H9 (cell line): ENCODE data around the gene SCML2. TPM values are rescaled to one million over a fixed set of nuclear protein-coding genes. Genes with fewer than 3 reads are reported as not detected.

ENCODE experiments used
- DNase-seq: peaks from one replicate; pipeline ENCODE4 v3.0.0-alpha.2; 2017
- H2AFZ ChIP-seq: one replicate; pipeline ENCODE4 v1.6.1; 2013; ENCODE audit warnings: mild to moderate bottlenecking, low read length, control low read depth, moderate library complexity
- H2AK5ac ChIP-seq: 2 replicates; pipeline ENCODE4 v1.6.1; 2013; ENCODE audit warnings: low read length, control low read depth, mixed read lengths; ENCODE audit not compliant: insufficient read length
- H2BK120ac ChIP-seq: one replicate; pipeline ENCODE4 v1.6.1; 2013; ENCODE audit warnings: low read depth, mild to moderate bottlenecking, low read length, control low read depth, inconsistent platforms; ENCODE audit not compliant: poor library complexity, severe bottlenecking
- H2BK12ac ChIP-seq: 2 replicates; pipeline ENCODE4 v1.6.1; 2013; ENCODE audit warnings: low read length, control low read depth, mixed read lengths, low read depth; ENCODE audit not compliant: insufficient read length
- H2BK15ac ChIP-seq: 2 replicates; pipeline ENCODE4 v1.6.1; 2013; ENCODE audit warnings: low read depth, low read length, control low read depth
- H2BK20ac ChIP-seq: one replicate; pipeline ENCODE4 v1.6.1; 2013; ENCODE audit warnings: low read depth, mild to moderate bottlenecking, low read length, control low read depth, inconsistent platforms; ENCODE audit not compliant: poor library complexity, severe bottlenecking
- H2BK5ac ChIP-seq: 2 replicates; pipeline ENCODE4 v1.6.1; 2013; ENCODE audit warnings: low read length, control low read depth, mixed read lengths; ENCODE audit not compliant: insufficient read length
- H3K14ac ChIP-seq: 2 replicates; pipeline ENCODE4 v1.6.1; 2013; ENCODE audit warnings: low read length, control low read depth; ENCODE audit not compliant: insufficient read depth
- H3K18ac ChIP-seq: 2 replicates; pipeline ENCODE4 v1.6.1; 2013; ENCODE audit warnings: low read depth, mild to moderate bottlenecking, mixed read lengths, low read length, control low read depth; ENCODE audit not compliant: insufficient read length
- H3K23ac ChIP-seq: 2 replicates; pipeline ENCODE4 v1.6.1; 2013; ENCODE audit warnings: low read length, control low read depth, mixed read lengths, low read depth; ENCODE audit not compliant: insufficient read length
- H3K23me2 ChIP-seq: 2 replicates; pipeline ENCODE4 v1.6.1; 2013; ENCODE audit warnings: low read depth, mild to moderate bottlenecking, mixed read lengths, low read length, control low read depth; ENCODE audit not compliant: insufficient read length, poor library complexity, severe bottlenecking
- H3K27ac ChIP-seq: 2 replicates; pipeline ENCODE4 v1.5.1; 2013; ENCODE audit warnings: low read length, control low read depth, mixed read lengths, low read depth; ENCODE audit not compliant: insufficient read length
- H3K27me3 ChIP-seq: 2 replicates; pipeline ENCODE4 v1.6.1; 2013; ENCODE audit warnings: low read length, control low read depth, inconsistent platforms; ENCODE audit not compliant: insufficient read depth
- H3K4ac ChIP-seq: 2 replicates; pipeline ENCODE4 v1.6.1; 2013; ENCODE audit warnings: low read depth, mild to moderate bottlenecking, control low read depth, inconsistent platforms, low read length, moderate library complexity
- H3K4me1 ChIP-seq: 2 replicates; pipeline ENCODE4 v1.6.1; 2013; ENCODE audit warnings: low read length, control low read depth, inconsistent platforms; ENCODE audit not compliant: insufficient read depth
- H3K4me2 ChIP-seq: 2 replicates; pipeline ENCODE4 v1.6.1; 2013; ENCODE audit warnings: low read length, control low read depth, mixed read lengths; ENCODE audit not compliant: insufficient read length, insufficient read depth
- H3K56ac ChIP-seq: 2 replicates; pipeline ENCODE4 v1.6.1; 2013; ENCODE audit warnings: low read depth, mild to moderate bottlenecking, mixed read lengths, low read length, control low read depth; ENCODE audit not compliant: insufficient read length
- H3K79me1 ChIP-seq: 2 replicates; pipeline ENCODE4 v1.6.1; 2013; ENCODE audit warnings: low read depth, mild to moderate bottlenecking, moderate library complexity, low read length, control low read depth, inconsistent platforms; ENCODE audit not compliant: insufficient read depth, poor library complexity, severe bottlenecking
- H3K79me2 ChIP-seq: 2 replicates; pipeline ENCODE4 v1.6.1; 2013; ENCODE audit warnings: low read length, control low read depth, inconsistent platforms; ENCODE audit not compliant: insufficient read depth
- H3K9ac ChIP-seq: 2 replicates; pipeline ENCODE4 v1.6.1; 2013; ENCODE audit warnings: low read length, control low read depth, mixed read lengths; ENCODE audit not compliant: insufficient read length; ENCODE audit errors: extremely low read depth
- H3K9me3 ChIP-seq: one replicate; pipeline ENCODE4 v1.6.1; 2013; ENCODE audit warnings: low read depth, low read length, inconsistent platforms; ENCODE audit not compliant: control insufficient read depth
- H3T11ph ChIP-seq: one replicate; pipeline ENCODE4 v1.6.1; 2013; ENCODE audit warnings: mild to moderate bottlenecking, low read length, control low read depth, inconsistent platforms
- H4K20me1 ChIP-seq: one replicate; pipeline ENCODE4 v1.6.1; 2013; ENCODE audit not compliant: control insufficient read depth, insufficient read length, insufficient read depth
- H4K5ac ChIP-seq: 2 replicates; pipeline ENCODE4 v1.6.1; 2013; ENCODE audit warnings: low read depth, mild to moderate bottlenecking, mixed read lengths, low read length, control low read depth; ENCODE audit not compliant: insufficient read length
- H4K8ac ChIP-seq: replicated peaks from 2 replicates; pipeline ENCODE4 v1.6.1; 2013; ENCODE audit warnings: low read length, control low read depth, mixed read lengths, low read depth; ENCODE audit not compliant: insufficient read length
- H4K91ac ChIP-seq: 2 replicates; pipeline ENCODE4 v1.6.1; 2013; ENCODE audit warnings: low read depth, mild to moderate bottlenecking, moderate library complexity, mixed read lengths, low read length, control low read depth; ENCODE audit not compliant: insufficient read length
- H3K27ac Mint-ChIP-seq, 3 experiments: 2 replicates in 2 of 3; 3 replicates in 1 of 3; pipeline ENCODE4 v1.8.0; 2020 to 2021; ENCODE audit warnings: mixed read lengths in 3 of 3, mild to moderate bottlenecking in 1 of 3, moderate library complexity in 1 of 3
- H3K27me3 Mint-ChIP-seq: 2 replicates; pipeline ENCODE4 v1.8.0; 2021; ENCODE audit warnings: low read depth, mild to moderate bottlenecking, moderate library complexity, mixed read lengths
- H3K36me3 Mint-ChIP-seq, 3 experiments: 2 replicates in 2 of 3; 3 replicates in 1 of 3; pipeline ENCODE4 v1.8.0; 2020 to 2021; ENCODE audit warnings: low read depth in 3 of 3, mixed read lengths in 3 of 3; ENCODE audit not compliant: insufficient read depth in 1 of 3
- H3K4me1 Mint-ChIP-seq, 2 experiments: 2 replicates each; pipeline ENCODE4 v1.8.0; 2020; ENCODE audit warnings: mixed read lengths in 2 of 2
- H3K4me3 Mint-ChIP-seq, 2 experiments: 2 replicates in 1 of 2; 3 replicates in 1 of 2; pipeline ENCODE4 v1.8.0; 2020 to 2021; ENCODE audit warnings: mild to moderate bottlenecking in 2 of 2, mixed read lengths in 2 of 2, moderate library complexity in 1 of 2
- H3K9me3 Mint-ChIP-seq, 2 experiments: 2 replicates in 1 of 2; 3 replicates in 1 of 2; pipeline ENCODE4 v1.8.0; 2020; ENCODE audit warnings: mild to moderate bottlenecking in 2 of 2, mixed read lengths in 2 of 2, moderate library complexity in 1 of 2
- WGBS: extraction: QIAGEN DNeasy Blood & Tissue Kit; methylation state at CpG from one replicate; pipeline ENCODE4 v1.1.7; 2013; ENCODE audit warnings: missing lambda C conversion rate, low lambda C conversion rate, mixed read lengths; ENCODE audit not compliant: insufficient read length; ENCODE audit errors: extremely low coverage; 5-methylcytosine and 5-hydroxymethylcytosine counted together
- total RNA-seq: library from RNA; stranded (reverse); gene quantifications from 2 replicates; pipeline ENCODE4 v1.2.1, GENCODE V29; 2021
- TF ChIP-seq, protein P1 (sequence below): fragments of 200-600 bp; sonication (generic); conservative IDR thresholded peaks from 3 replicates; pipeline ENCODE4 v1.8.0; 2021; ENCODE audit warnings: antibody characterized with exemption, mild to moderate bottlenecking

Gene SCML2
- total RNA-seq, 1 experiment from 2014 or later: 15.5 TPM

DNA sequence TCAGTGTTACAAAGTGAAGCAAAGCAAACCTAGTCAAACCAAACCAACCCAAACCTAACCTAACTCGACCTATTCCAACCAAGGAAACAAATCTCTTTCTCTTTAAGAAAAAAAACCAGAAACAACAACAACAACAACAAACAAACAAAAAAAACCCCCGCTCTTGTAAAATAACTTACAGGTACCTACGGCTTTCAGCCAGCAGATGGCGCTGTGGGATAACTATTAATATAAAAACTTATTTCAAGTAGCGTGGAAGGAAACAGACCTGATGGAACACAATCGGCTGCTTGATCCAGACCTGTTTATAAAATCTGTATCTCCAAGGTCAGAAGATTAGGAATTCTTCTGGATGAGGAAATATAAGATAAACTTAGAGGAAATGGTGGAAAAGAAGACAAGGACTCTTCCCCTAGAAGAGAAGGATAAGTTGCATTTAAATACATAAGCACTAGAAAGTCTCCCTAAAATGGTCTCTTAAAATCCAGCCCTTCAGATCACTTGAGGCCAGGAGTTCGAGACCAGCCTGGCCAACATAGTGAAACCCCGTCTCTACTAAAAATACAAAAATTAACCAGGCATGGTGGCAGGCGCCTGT lies 36.6 kb upstream of the SCML2 start:
- H3K4ac ChIP-seq: no peak overlapping the region
- H4K91ac ChIP-seq: no peak overlapping the region
- no peaks in the 10 kb centered on the region; the same call in 1 of the 2 replicates for H3K27me3 Mint-ChIP-seq
- H3K23me2 ChIP-seq: no peaks in the 10 kb centered on the region
- no peak overlapping the region for H4K5ac ChIP-seq
- no peak overlapping the region for H3K27ac ChIP-seq
- no peak overlapping the region for H2BK15ac ChIP-seq
- no peak overlapping the region for H2BK12ac ChIP-seq
- H3K79me1 ChIP-seq: no peaks in the 10 kb centered on the region
- no peak overlapping the region for H3K18ac ChIP-seq
- TF ChIP-seq, protein P1, sequence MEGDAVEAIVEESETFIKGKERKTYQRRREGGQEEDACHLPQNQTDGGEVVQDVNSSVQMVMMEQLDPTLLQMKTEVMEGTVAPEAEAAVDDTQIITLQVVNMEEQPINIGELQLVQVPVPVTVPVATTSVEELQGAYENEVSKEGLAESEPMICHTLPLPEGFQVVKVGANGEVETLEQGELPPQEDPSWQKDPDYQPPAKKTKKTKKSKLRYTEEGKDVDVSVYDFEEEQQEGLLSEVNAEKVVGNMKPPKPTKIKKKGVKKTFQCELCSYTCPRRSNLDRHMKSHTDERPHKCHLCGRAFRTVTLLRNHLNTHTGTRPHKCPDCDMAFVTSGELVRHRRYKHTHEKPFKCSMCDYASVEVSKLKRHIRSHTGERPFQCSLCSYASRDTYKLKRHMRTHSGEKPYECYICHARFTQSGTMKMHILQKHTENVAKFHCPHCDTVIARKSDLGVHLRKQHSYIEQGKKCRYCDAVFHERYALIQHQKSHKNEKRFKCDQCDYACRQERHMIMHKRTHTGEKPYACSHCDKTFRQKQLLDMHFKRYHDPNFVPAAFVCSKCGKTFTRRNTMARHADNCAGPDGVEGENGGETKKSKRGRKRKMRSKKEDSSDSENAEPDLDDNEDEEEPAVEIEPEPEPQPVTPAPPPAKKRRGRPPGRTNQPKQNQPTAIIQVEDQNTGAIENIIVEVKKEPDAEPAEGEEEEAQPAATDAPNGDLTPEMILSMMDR: peak; percentile 80
- H2BK120ac ChIP-seq: no peak overlapping the region
- WGBS: no CpG with 5 or more reads among the region's 9 CpGs
- no peaks in the 10 kb centered on the region; a peak in 1 of 4 replicates for H3K4me1 Mint-ChIP-seq
- H3T11ph ChIP-seq: no peak overlapping the region
- H4K20me1 ChIP-seq: no peaks in the 10 kb centered on the region
- H3K27me3 ChIP-seq: no peaks in the 10 kb centered on the region
- no peak overlapping the region for H3K14ac ChIP-seq
- peaks cover 0 to 3% (median 2%) of the 10 kb centered on the region in 3 experiments; a peak in 2 of 7 replicates for H3K36me3 Mint-ChIP-seq
- no peaks in the 10 kb centered on the region for H3K79me2 ChIP-seq
- H3K56ac ChIP-seq: no peak overlapping the region
- H2AK5ac ChIP-seq: no peak overlapping the region
- H2AFZ ChIP-seq: no peak overlapping the region
- H3K4me1 ChIP-seq: no peaks in the 10 kb centered on the region
- H3K27ac Mint-ChIP-seq: no peak overlapping the region
- H3K23ac ChIP-seq: no peak overlapping the region
- H3K4me2 ChIP-seq: no peak overlapping the region
- peaks cover 43 to 55% of the 10 kb centered on the region in 2 experiments for H3K9me3 Mint-ChIP-seq
- H3K4me3 Mint-ChIP-seq: no peak overlapping the region
- no peak overlapping the region for H4K8ac ChIP-seq
- DNase-seq: peak; percentile 31
- no peak overlapping the region for H3K9ac ChIP-seq
- no peak overlapping the region for H2BK5ac ChIP-seq
- H3K9me3 ChIP-seq: peaks cover 18% of the 10 kb centered on the region
- no peak overlapping the region for H2BK20ac ChIP-seq
